Loucy (cell line): ENCODE results near the gene NR2C2AP.

Experiments used
- CTCF ChIP-seq: fragments of 200-600 bp; sonication (generic); conservative IDR thresholded peaks from 2 replicates; pipeline ENCODE4 v1.5.1; 2014; ENCODE audit warnings: mild to moderate bottlenecking, antibody characterized with exemption, low read length
- EZH2phosphoT487 ChIP-seq: fragments of 200-600 bp; IDR thresholded peaks from 2 replicates; pipeline ENCODE4 v1.6.1; 2018; ENCODE audit warnings: antibody characterized with exemption, mild to moderate bottlenecking, moderate library complexity, borderline replicate concordance

- TF ChIP-seq CTCF: no peak
- no peak for TF ChIP-seq EZH2phosphoT487
These were observed at the start of gene NR2C2AP for GRCh38 chr19:19203012-19203856.
